Measurements from ENCODE around the gene MS4A10.
"Not testable (repeated sequence)": the region's sequence is repeated elsewhere in the genome, so short reads cannot be mapped to it uniquely, and the experiment has no call there.

The MS4A10 gene

DNA sequence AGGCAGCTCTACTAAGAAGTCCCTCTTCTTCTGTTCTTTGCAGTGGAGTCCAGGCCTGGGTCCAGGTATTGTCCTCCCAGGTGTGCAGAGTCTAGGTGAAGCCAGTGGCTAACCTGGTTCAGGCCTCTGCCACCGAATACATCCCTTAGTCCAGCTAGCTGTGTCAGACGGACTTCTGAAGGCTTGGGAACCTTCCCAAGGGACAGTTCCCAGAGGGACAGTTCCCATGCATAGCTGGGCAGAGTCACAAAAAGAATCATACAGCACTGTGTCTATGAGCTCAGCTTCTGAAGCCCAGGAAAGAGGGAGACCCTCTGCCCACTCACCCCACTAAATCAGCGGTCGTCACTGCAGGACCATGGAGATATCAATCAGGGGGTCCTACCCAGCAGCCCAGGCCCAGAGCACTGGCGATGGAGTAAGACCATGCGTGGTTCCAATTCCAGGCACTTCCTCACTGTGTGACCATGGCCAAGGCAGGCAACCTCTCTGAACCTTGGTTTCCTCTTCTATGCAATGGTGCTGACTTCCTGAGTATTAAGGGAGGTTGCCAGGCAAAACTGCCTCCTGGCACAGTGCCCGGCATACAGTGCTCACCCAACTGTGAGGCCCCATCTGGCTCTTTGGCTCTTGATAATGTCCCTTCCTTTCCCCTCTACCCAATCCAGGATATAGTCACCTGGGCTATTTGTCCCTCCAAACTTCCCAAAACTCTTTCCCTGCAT is 3.4 kb downstream of the MS4A10 start:
- DNase-seq = no peak

DNA sequence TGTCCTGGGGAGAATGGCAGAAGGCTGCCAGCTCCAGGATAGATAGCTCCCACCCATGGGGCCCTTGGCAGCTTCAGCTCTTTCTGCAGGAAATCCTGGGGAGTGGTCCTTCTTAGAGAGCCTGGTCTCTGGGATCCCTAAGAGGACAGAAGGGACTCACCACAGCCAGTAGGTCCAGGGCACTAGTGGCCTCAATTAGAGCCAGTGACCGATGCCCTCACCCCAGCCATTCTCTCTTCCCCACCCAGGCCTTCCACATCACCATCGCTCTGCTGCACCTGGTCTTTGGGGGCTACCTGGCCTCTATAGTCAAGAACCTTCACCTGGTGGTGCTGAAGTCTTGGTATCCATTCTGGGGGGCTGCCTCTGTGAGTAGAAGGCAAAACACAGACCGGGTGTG is 5.6 kb downstream of the MS4A10 start:
- no peak for DNase-seq

DNA sequence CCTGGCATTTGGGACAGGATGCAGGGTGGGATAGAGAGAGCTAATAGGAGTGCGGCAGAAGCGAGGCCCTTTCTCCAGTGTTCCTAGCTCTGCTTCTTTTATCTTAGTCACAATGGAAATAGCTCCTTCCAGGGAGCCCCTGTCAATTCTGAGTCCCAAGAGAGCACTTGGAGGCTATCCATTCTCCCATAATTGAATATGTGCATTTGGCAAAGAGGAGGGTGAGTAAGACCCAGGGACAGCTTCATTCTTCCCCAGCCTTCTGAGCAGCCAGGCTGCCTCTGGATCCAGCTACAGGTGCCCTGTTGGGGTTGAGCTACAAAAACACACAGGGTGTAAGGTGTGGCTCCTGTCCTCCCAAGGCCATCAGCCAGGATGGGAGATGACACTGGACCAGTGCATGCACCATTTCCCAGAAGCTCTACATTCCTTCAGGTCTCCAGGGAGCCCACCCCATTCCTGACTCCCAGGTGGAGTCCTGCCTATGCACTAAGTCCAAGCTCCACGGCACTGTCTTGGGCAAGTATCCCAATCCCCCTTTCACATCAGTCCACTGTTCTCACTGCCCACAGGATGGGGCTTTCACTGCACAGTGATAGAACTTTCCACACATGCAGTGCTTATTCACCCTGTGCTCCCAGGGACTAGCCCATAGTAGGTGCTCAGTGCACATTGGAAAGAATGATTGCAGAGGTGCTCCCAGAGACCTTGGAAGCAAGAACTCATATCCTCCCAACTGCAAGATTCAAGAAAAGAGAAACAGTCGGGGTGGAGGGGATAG is 6.2 kb downstream of the MS4A10 start:
- DNase-seq = no peak

DNA sequence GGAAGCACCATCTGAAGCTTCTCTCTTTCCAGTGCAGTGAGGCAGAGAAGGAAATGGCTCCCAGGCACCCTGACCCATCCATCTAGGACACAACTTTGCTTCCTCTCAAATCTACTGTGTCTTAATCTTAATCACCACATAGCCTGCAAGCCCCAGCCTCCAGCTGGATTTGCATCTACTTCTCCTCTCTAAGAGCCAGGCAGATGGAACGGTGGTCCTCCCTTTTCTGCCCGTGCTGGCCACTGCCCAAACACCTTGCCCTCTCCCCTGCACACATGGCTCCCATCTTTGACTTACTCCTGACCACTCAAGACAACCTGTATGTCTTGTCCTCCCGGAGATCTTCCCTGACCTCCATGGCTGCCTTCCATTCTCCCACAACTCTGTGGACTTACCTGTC is 7.4 kb downstream of the MS4A10 start:
- DNase-seq = no peak

DNA sequence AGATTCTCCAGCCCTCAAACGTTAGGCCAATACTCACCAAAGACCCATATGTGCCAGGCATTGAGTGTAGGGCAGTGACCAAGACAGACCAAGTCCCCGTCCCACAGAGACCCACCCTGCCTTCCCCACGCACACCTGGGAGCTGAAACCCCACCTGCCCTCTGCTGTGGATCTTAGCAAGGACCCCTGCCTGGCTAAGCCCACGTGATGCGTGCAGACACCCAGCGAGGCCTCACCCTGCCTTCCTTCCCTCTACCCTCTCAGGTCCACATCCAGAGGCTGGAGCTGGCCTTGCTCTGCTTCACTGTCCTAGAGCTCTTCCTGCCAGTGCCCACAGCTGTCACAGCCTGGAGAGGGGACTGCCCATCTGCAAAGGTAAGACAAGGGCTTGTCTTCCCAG is 10.2 kb downstream of the MS4A10 start:
- DNase-seq = no peak

DNA sequence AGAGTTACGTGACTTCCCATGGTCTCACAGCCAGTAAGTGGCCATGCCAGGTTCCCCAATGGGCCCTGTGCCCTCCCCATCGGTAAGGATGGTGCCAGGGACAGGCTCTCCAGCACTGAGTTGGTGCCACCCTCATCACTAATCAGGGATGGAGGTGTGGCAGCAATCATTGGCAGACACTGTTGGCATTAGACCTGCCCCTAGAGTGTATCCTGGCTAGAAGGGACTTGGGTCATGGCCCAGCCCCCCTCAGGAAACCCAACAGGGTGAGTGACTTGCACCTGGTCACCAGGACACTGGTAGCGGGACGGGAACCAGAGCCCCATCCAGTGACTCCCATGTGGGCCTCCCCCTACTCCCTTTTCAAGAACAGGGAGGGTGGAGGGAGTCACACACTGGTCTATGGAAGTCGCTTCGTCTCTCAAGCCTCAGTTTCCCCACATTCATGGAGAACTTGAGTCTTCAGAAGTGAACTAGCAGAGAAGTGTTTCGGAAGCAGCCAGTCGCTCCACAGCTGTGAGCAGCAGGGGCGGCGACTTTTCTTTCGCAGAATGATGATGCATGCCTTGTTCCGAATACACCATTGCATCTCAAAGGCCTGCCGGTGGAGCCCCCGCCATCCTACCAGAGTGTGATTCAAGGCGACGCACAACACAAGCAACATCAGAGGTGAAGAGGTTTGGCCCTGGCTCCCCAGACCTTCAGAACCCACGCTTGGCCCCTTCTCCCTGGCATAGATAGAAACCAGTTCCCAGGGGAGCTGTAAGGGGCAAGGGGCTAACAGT is 12.9 kb downstream of the MS4A10 start:
- no peak for DNase-seq

DNA sequence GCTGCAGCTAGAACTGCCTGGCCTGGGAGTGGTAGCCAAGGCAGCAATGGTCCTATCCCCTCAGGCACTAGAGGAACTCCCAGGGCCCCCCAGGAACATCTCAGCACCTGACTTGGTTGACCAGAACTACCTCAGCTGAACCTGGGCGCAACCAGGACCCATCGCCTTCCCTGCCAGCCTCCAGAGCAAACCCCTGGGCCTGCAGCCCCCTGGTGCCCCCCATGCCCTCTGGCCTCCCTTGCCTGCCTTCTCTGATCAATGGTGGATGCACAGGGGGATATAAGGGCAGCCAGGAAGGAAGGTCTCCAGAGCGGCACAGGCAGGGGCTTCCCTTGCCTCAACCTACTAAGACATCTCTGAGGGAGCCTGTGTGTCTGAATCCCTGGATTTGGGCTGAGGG is 13.5 kb downstream of the MS4A10 start:
- no peak for DNase-seq

DNA sequence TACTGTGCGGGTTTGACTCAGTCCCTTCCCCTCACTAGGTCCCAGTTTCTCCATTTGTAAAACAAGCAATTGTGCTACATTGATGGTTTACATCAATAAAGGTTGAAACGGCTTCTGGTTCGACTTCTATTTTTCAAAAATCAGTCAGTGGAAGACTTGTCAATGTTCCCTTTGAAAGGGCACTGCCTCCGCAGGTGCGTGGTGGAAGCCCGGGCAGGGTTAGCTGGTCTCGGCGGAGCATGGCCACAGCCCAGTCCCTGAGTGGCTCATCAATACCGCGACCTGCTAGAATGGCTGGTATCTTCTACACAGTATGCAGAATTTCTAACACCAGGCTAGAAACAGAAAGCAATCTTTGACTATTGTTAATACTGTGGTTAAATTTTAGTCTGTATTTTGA is 16.1 kb downstream of the MS4A10 start:
- DNase-seq = no peak

DNA sequence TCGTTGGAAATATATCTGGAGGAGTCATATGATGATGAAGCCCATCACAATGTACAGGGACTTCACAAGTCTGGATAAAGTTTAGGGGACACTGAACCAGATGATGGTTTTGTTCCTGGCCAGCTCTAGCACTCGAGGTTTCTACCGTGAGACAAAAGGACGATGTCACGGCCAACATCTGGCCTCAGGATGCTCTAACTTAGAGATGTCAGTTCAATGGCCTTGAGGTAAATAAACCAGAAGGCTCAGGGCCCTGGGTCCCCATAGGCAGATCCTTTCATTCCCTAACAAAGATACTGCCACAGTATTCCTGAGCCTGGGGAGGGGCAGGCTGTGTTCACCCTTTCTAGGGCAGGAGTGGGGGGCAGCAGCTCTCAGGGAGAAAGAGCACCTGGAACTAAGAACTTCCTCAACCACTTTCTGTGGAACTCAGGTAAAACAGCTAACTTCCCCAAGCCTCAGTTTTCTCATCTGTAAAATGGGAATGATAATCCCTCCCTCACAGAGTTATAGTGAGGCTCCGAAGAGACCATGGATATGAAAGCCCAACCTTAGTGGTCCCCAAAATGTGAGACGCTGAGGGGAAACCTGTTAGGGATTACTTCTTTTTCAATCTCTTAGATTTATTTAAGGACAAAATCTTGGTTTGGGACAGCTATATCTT is 18.3 kb downstream of the MS4A10 start:
- DNase-seq = no peak

DNA sequence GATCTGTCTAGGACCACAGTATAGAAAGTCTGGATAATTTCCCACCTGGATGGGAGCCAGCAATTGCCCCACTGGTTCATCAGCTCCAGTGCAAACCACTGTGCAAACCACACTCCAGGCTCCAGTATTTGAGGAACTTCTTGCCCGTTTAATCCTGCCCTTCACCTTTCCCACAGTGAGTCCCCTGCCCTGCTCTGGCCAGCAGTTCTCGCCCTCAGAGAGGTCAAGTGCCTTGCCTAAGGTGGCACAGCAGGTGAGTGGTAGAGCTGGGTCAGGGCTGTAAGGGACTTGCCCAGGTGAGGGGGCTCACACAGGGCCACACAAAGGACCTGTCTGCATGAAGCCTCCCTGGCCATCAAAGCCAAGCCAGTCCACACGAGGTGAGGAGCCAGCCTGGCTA is 24.1 kb downstream of the MS4A10 start:
- DNase-seq = no peak

DNA sequence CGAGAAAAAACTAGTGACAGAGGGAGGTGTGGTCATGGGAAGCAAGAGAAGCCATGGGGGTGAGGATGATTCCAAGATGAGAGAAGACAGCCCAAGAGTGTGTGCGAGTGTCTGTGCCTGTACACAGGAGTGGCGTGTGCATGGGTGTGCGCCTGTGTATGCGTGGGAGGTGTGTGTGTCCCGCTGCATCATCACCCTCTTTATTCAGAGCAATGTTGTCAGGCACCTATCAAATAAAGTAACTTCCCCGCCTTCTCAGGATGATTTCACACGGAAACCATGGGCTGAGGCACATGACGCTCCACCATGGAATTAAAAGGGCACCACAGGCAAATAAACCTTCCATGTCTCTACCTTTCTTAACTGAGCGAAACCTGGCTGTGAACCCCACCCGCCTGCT is 24.6 kb downstream of the MS4A10 start:
- no peak for DNase-seq

DNA sequence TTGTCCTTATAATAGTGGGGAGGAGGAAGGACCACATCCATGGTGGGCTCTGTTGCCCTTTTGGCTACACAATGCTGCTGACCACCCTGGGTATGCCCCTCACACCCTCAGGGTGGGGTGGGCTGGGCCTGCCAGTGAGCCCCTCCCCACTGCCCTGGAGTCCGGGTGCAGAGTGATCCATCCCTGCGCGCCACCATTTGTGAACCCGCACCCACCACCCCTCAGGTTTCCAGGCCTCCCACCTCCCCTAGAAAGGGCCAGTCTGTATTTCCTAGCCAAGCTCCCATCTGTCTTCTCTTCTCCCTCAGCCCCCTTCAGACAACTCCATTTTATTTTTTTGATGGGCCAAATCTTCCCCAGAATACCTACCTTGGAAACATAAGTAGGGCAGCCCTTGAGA is 25.0 kb downstream of the MS4A10 start:
- DNase-seq = no peak

DNA sequence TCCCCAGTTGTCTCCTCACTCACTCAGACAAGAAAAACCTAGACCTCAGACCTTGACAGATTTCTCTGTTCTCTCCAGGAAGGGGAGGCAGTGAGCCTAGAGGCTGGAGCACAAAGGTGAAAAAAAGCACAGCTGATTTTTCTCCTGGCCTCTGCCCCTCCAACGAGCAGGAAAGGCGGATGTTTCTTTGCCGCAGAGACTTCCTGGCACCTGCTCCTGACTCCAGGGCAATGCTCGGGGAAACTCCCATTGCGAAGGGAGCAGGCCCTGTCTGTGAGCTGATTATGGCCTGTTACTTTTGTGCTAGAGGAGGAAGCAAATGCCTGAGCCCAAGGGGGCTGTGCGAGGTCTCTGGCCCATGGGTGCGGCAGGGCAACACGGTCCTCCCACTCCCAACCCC is 25.4 kb downstream of the MS4A10 start:
- DNase-seq = peak; percentile 34

DNA sequence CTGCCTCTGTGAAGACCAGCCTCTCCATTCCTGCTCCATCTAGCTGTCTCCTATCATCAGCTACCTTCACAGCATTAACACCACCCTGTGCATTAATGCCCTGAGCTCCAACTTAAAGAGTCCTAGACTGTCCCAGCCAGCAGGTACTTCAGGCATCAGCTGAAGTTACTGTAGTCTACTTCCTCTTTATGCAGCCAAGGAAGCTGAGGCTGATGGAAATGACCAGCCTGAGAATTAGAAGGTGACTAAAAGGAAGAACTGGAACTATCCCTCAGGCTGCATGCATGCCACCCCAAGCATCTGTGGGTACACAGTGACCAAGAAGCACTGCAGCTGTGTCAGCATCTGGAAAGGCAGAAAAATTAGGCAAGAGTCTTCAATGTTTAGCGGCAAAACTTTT is 28.2 kb downstream of the MS4A10 start:
- no peak for DNase-seq

DNA sequence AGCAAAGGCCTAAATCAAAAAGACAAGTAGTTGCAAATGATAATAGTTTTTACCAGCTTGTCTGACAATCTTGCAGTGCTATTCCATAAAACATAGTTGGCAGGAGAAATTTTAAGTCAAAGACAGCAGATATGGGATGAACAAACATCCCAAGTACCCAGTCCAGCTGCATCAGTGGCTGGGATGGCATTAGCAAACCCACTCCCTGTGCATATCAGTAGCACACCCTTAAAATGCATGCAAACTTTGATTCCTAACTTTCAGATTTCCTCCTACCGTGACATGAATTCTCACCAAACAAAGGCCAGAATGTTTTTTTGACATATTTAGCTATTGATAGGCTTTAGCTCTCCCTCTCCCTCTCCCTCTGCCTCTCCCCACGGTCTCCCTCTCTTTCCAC is 29.0 kb downstream of the MS4A10 start:
- no peak for DNase-seq

DNA sequence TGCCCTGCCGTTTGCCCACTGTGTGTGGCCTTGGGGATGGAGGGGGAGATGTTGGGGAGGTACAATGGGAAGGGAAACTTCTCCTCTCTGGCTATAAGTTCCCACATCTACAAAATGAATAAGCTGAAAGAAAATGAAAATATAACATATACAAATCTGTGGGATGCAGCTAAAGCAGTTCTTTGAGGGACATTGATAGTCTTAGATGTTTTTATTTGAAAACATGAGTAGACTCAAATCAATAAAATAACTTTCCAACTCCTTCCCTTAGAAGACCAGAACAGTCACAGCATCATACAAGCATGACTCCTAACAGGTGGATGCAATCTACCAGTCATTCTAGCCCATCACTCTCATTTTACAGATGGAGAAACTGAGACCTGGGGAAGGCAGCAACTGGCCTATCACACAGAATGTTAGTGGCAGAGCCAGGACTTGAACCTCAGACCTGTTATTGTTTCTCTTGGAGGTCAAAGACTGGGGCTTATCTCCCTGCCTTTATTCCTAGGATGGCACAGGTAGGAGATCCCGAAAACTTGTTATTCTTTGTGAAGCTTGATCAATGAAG is 31.5 kb downstream of the MS4A10 start:
- no peak for DNase-seq

DNA sequence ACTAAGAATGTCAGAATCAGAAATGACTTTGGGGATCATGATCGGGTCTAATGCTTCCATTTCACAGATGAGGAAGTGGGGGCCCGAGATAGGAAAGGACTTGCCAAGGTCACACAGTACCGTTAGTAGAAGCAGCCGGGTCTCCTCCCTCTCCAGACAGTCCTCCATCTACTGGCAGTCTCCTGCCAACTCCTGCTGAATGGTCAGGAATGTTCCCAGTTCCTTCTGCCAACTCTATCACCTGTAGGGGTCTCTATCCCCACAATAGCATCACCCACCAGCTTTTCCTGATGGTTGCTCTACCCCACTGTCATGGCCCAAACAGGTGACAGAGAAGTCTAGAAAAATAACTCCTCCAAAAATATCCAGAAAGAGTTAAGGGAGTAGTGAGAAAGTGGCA is 32.9 kb downstream of the MS4A10 start:
- no peak for DNase-seq

DNA sequence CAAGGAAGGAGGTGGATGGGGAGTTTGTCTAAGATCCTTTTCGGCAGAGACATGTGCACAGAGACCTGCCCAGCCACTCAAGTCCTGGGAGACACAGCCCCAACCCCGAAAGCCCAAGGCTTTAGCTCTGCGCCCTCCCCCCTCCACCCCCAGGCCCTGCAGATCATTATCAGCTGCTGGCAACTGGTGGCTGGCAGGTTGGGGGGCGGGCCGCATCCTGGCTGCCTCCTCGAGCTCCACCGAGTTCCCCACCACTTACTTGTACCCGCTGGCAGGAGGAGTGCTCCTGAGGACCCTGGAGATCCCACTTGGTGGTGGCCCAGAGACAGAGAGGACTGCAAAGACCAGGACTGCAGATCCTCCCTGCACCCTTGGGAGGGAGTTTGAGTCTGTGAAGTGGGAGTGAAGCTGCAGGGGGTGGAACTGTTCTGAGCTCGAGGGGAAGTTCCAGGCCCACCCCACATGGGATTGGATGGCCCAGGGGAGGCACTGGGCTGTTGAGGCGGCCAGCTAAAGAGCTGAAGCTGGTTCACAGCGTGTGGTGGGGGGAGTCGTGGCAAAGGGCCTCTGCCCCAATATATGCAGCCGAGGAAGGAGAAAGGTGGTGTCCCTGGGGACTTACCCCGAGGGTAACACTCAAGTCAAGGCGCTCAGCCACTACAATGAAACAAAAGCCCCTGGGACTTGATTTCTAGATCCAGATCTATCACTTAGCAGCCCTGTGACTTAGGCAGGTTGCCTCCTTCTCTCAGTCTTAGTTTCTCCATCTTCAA is 36.9 kb downstream of the MS4A10 start:
- DNase-seq = no peak

DNA sequence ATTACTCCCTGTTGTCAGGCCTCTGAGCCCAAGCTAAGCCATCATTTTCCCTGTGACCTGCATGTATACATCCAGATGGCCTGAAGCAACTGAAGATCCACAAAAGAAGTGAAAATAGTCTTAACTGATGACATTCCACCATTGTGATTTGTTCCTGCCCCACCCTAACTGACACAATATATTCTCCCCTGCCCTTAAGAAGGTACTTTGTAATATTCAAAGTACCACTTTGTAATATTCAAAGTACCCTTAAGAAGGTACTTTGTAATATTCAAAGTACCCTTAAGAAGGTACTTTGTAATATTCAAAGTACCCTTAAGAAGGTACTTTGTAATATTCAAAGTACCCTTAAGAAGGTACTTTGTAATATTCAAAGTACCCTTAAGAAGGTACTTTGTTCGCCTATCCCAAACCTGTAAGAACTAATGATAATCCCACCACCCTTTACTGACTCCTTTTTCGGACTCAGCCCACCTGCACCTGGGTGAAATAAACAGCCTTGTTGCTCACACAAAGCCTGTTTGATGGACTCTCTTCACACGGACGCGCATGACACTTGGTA is 38.7 kb downstream of the MS4A10 start:
- DNase-seq = not testable (repeated sequence)

DNA sequence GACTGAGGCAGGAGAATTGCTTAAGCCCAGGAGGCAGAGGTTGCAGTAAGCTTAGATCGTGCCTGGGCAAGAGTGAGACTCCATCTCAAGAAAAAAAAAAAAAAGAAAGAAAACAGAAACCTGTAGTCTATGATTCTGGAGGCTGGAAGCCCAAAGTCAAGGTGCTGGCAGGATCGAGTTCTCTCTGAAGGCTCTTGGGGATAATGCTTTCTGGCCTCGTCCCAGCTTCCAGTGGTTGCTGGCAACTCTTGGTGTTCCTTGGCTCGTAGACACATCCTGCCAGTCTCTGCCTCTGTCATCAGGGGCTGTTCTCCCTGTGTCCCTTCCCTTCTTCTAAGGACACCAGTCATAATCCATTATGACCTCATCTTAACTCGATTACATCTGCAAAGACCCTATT is 40.0 kb downstream of the MS4A10 start:
- no peak for DNase-seq

DNA sequence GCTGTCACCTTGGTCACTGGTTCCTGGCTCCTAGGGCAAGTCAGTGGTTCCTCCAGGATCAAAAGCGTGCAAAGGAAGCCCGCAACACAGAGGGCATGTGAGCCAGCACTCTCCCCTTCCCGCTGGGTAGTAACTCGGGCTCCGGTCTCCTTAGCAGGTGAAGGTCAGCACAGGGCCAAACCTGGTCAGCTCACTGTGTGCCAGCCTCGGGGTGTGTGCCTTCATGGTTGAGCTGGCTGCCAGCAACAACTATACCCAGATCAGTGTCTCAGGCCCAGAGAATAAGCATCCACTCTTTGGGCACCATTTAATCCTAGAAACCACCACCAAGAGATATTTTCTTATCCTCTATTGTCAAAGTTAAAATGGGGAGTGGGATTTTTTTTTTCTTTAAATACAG is 40.7 kb downstream of the MS4A10 start:
- no peak for DNase-seq

All from NCI-H146 (cell line).